Measurements from ENCODE around the gene CCDC102B.

- TF ChIP-seq CTCF (IDR thresholded peaks at IDR 0.05) (no peak), POLR2A (IDR thresholded peaks at IDR 0.05) (no peak)
These were observed 146.4 kb downstream of the CCDC102B start for GRCh38 chr18:68944330-68944729.
